Nephron (organoid): ENCODE data around the gene C1QTNF2.

Experiments
- H3K27ac Mint-ChIP-seq, 3 experiments: 2 replicates each; pipeline ENCODE4 v1.8.0; 2020; ENCODE audit warnings: mixed read lengths in 3 of 3, mild to moderate bottlenecking in 2 of 3, moderate library complexity in 1 of 3
- H3K27me3 Mint-ChIP-seq: 2 replicates; pipeline ENCODE4 v1.8.0; 2021; ENCODE audit warnings: low read depth, mild to moderate bottlenecking, moderate library complexity, mixed read lengths
- H3K36me3 Mint-ChIP-seq: 2 replicates; pipeline ENCODE4 v1.8.0; 2020; ENCODE audit warnings: low read depth, mixed read lengths
- H3K4me1 Mint-ChIP-seq: 2 replicates; pipeline ENCODE4 v1.8.0; 2020; ENCODE audit warnings: mixed read lengths
- H3K4me3 Mint-ChIP-seq, 3 experiments: 2 replicates each; pipeline ENCODE4 v1.8.0; 2020; ENCODE audit warnings: mild to moderate bottlenecking in 3 of 3, mixed read lengths in 3 of 3, moderate library complexity in 2 of 3
- H3K9me3 Mint-ChIP-seq: 2 replicates; pipeline ENCODE4 v1.8.0; 2020; ENCODE audit warnings: mixed read lengths
- TF ChIP-seq, protein P1 (sequence below), 3 experiments: fragments of 200-600 bp; sonication (generic); IDR thresholded peaks; one replicate each; pipeline ENCODE4 v1.5.0; 2021; ENCODE audit warnings: antibody characterized with exemption in 3 of 3; ENCODE audit not compliant: unreplicated experiment in 3 of 3

The C1QTNF2 gene

DNA sequence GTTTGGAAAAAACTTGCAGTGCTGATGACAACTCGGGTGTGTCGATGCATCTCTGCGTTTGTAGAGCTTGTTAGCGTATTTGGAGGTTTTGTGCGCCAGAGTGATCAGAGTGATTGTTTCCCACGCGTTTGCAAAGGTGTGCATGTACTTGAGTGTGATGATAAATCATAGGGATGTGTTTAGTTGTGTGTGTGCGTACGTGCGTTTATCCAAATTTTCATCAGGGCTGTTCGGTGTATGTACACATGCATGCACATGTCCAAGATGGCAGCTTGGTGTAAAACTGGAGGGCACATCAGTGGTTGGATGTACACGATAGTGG is 248 bp upstream of the C1QTNF2 start:
- Mint-ChIP-seq H3K36me3 (no peaks in the 10 kb centered on the region), H3K27me3 (peaks cover 56% of the 10 kb centered on the region), H3K4me1 (peaks cover 30% of the 10 kb centered on the region), H3K4me3 (peak overlapping the region; percentile 74 to 84 (median 81)), H3K9me3 (peaks cover 2% of the 10 kb centered on the region), H3K27ac (peak overlapping the region; percentile 32 to 77 (median 63))
- TF ChIP-seq, protein P1, sequence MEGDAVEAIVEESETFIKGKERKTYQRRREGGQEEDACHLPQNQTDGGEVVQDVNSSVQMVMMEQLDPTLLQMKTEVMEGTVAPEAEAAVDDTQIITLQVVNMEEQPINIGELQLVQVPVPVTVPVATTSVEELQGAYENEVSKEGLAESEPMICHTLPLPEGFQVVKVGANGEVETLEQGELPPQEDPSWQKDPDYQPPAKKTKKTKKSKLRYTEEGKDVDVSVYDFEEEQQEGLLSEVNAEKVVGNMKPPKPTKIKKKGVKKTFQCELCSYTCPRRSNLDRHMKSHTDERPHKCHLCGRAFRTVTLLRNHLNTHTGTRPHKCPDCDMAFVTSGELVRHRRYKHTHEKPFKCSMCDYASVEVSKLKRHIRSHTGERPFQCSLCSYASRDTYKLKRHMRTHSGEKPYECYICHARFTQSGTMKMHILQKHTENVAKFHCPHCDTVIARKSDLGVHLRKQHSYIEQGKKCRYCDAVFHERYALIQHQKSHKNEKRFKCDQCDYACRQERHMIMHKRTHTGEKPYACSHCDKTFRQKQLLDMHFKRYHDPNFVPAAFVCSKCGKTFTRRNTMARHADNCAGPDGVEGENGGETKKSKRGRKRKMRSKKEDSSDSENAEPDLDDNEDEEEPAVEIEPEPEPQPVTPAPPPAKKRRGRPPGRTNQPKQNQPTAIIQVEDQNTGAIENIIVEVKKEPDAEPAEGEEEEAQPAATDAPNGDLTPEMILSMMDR (IDR thresholded peaks at IDR 0.05; ENCODE audit: unreplicated experiment in 3 of 3) = no peak

DNA sequence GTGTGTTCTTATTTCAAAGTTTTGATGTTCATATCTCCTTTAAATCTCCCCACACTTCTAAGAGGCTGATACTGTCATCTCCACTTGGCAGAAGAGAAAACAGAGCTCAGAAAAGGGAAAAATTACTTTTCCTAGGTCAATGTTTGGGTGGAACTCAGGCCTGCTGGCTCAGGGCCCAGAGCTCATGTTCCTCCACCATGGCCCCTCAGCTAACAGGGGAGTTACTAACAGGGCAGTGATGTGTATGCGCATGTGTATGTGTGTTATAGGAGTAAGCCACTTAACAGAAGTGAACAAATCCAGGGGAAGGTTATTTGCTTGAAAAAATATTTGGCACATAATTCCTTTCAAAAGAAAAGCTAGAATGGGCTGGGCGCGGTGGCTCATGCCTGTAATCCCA is 2.5 kb downstream of the C1QTNF2 start:
- TF ChIP-seq, protein P1 (IDR thresholded peaks at IDR 0.05; ENCODE audit: unreplicated experiment in 3 of 3) = no peak
- Mint-ChIP-seq H3K4me1 (peaks cover 52% of the 10 kb centered on the region), H3K36me3 (no peaks in the 10 kb centered on the region), H3K4me3 (peak overlapping the region; percentile 3 to 52 (median 42)), H3K9me3 (peaks cover 2% of the 10 kb centered on the region), H3K27me3 (peaks cover 34% of the 10 kb centered on the region), H3K27ac (peak overlapping the region in 2 of 3 experiments; percentile 34 to 52)

DNA sequence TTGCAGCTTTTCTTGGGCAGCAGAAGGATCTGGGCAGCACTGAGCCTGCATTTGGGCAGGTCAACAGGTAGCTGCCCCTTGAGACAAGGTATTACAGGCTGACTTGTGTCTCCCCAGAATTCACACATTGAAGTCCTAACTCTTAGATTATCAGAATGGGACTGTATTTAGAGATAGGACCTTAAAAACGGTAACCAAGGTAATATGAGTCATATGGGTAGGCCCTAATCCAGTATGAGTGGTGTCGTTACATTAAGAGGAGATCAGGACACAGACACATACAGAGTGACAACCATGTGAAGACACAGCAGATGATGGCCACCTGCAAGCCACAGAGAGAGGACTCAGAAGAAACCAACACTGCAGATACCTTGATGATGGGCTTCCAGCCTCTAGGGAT is 3.2 kb downstream of the C1QTNF2 start:
- TF ChIP-seq, protein P1 (IDR thresholded peaks at IDR 0.05; ENCODE audit: unreplicated experiment in 3 of 3) = no peak
- Mint-ChIP-seq H3K36me3 (no peaks in the 10 kb centered on the region), H3K27me3 (peaks cover 29% of the 10 kb centered on the region), H3K4me1 (peaks cover 58% of the 10 kb centered on the region), H3K9me3 (peaks cover 2% of the 10 kb centered on the region), H3K4me3 (peak overlapping the region in 1 of 3 experiments; percentile 7), H3K27ac (peak overlapping the region in 1 of 3 experiments; percentile 52)

DNA sequence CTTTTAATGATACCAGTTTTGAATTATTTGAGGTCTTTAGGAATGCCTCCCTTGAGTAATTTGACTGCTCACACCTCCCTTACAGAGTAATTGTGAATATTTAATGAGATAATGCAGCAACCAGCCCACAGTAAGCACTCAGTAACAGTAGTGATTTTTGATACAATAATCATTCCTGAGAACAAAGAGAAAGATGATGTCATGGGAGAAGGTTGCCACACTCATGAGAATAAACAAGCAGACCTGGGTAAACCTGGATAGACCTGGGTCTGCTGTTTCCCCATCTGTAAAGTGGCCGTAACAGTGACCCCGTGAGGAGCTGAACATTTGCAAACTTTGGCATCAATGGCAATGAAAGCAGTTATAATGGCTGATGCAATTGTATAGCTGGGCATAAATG is 4.2 kb downstream of the C1QTNF2 start:
- peaks cover 2% of the 10 kb centered on the region for H3K9me3 Mint-ChIP-seq
- peak overlapping the region in 1 of 3 experiments; percentile 28 for H3K27ac Mint-ChIP-seq
- H3K4me1 Mint-ChIP-seq = peaks cover 68% of the 10 kb centered on the region
- H3K27me3 Mint-ChIP-seq = peaks cover 24% of the 10 kb centered on the region
- no peaks in the 10 kb centered on the region for H3K36me3 Mint-ChIP-seq
- TF ChIP-seq, protein P1 (IDR thresholded peaks at IDR 0.05; ENCODE audit: unreplicated experiment in 3 of 3) = no peak
- H3K4me3 Mint-ChIP-seq = no peak overlapping the region

DNA sequence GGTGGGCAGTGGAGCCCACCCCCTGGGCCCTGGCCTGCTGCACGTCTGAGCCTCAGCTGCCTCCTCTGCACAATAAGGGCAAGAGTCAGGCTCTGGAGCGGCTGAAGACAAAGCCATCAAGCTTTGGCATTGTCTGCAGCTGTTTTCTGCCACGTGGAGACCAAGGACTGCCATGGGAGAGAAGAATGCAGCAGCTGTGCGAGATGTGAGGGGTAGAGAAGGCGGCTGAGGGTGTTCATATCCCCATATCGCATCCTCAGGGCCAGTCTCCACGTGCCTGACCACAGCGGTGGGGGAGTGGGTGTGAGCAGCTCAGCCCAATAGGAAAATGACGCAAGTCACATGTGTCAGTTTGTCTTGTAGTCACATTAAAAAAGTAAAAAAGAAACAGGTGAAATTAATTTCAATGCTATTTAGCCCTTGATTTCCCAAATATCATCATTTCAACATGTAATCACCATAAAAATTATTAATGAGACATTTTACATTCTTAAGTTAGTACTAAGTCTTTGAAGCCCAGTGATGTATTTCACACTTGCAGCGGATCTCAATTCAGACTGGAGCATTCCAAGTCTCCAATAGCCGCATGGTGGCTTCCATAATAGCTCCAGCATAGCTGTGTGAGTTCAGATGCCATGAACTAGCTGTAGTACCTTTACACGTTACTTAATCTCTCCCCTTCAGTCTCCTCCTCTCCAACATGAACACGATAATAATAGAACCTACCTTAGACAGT is 6.6 kb downstream of the C1QTNF2 start:
- Mint-ChIP-seq H3K27ac (peak overlapping the region; percentile 89 to 96 (median 91)), H3K9me3 (peaks cover 2% of the 10 kb centered on the region), H3K4me3 (peak overlapping the region in 1 of 3 experiments; percentile 33), H3K27me3 (peaks cover 7% of the 10 kb centered on the region), H3K36me3 (no peaks in the 10 kb centered on the region), H3K4me1 (peaks cover 68% of the 10 kb centered on the region)
- TF ChIP-seq, protein P1 (IDR thresholded peaks at IDR 0.05; ENCODE audit: unreplicated experiment in 3 of 3) = no peak

DNA sequence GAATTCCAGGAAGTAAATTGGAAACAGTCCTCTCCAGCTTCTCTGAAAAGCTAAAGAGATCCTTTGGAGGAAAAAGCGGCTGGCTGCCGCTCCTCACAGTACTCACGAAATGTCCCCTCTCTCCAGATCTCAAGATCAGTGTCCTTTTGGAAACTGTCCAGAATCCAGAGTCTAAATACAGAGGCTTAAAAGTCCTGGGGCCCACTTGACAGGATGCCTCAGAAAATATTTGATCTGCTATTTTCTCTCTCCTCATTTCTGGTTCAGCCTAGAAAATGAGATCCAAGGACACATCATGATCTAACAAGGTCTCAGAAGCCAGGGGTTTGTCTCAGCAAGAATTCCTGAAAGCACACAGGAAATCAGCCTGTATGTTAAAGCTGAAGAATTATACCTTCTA is 7.2 kb downstream of the C1QTNF2 start:
- H3K27me3 Mint-ChIP-seq = peaks cover 1% of the 10 kb centered on the region
- H3K36me3 Mint-ChIP-seq = no peaks in the 10 kb centered on the region
- H3K27ac Mint-ChIP-seq = peak overlapping the region; percentile 89 to 96 (median 91)
- peak overlapping the region in 1 of 3 experiments; percentile 33 for H3K4me3 Mint-ChIP-seq
- H3K9me3 Mint-ChIP-seq = no peaks in the 10 kb centered on the region
- TF ChIP-seq, protein P1 (IDR thresholded peaks at IDR 0.05; ENCODE audit: unreplicated experiment in 3 of 3) = no peak
- H3K4me1 Mint-ChIP-seq = peaks cover 68% of the 10 kb centered on the region
